HFF-Myc (cell line): ENCODE results near the gene STAP2.

Source experiments
- DNase-seq: peaks from one replicate; pipeline ENCODE4 v3.0.0-alpha.2; 2011; ENCODE audit warnings: low read depth; ENCODE audit errors: extremely low read depth
- H3K4me3 ChIP-seq: replicated peaks from 2 replicates; pipeline ENCODE4 v1.5.1; 2011; ENCODE audit warnings: low read depth, mild to moderate bottlenecking, control low read depth, low read length
- TF ChIP-seq, protein P1 (sequence below): IDR thresholded peaks from 2 replicates; pipeline ENCODE4 v1.5.1; 2012; ENCODE audit warnings: mild to moderate bottlenecking, low read depth, low read length, control low read depth; ENCODE audit errors: missing control alignments

Gene STAP2

DNA sequence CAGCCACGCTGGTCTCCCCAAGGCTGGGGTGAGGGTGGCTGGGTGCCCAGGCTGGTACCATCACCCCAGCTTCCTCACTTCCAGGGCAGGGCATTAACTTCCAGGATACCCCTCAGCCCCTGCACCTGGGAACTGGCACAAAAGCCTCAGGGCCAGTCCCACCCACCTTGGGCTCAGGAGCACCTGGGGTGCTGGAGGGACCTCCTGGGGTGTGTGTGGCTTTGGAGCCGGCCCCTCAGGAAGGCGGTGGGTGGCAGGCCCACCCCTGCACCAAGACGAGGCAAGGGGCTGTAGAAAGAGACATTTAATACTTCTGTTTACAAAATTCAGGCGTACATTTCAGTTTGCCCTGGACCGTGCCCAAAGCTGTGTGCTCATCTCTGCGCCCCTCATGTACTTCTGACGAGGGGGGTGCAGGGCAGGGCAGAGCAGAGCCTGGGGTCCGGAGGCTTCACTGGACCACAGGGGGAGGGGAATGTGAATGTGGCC, 21.5 kb upstream of the STAP2 start:
- H3K4me3 ChIP-seq = no peak overlapping the region
- DNase-seq = no peak
- TF ChIP-seq, protein P1, sequence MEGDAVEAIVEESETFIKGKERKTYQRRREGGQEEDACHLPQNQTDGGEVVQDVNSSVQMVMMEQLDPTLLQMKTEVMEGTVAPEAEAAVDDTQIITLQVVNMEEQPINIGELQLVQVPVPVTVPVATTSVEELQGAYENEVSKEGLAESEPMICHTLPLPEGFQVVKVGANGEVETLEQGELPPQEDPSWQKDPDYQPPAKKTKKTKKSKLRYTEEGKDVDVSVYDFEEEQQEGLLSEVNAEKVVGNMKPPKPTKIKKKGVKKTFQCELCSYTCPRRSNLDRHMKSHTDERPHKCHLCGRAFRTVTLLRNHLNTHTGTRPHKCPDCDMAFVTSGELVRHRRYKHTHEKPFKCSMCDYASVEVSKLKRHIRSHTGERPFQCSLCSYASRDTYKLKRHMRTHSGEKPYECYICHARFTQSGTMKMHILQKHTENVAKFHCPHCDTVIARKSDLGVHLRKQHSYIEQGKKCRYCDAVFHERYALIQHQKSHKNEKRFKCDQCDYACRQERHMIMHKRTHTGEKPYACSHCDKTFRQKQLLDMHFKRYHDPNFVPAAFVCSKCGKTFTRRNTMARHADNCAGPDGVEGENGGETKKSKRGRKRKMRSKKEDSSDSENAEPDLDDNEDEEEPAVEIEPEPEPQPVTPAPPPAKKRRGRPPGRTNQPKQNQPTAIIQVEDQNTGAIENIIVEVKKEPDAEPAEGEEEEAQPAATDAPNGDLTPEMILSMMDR = no peak

DNA sequence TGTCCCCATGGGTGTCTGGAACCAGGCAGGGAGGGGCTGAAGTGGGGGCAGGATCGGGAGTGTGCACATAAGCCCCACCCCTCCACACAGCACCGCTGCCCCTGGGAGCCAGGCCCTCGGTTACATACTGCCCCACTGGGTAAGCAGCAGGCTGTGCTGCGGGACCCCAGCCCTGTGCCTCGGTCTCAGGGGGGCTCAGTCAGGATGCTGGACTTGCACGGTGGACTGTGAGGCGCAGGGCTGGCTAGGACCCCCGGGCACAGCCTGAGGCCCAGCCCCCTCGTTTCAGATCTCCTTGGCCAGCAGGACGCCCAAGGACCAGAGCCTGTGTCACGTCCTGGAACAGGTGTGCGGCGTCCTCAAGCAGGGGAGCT, 21.0 kb upstream of the STAP2 start:
- DNase-seq = no peak
- TF ChIP-seq, protein P1 = no peak

DNA sequence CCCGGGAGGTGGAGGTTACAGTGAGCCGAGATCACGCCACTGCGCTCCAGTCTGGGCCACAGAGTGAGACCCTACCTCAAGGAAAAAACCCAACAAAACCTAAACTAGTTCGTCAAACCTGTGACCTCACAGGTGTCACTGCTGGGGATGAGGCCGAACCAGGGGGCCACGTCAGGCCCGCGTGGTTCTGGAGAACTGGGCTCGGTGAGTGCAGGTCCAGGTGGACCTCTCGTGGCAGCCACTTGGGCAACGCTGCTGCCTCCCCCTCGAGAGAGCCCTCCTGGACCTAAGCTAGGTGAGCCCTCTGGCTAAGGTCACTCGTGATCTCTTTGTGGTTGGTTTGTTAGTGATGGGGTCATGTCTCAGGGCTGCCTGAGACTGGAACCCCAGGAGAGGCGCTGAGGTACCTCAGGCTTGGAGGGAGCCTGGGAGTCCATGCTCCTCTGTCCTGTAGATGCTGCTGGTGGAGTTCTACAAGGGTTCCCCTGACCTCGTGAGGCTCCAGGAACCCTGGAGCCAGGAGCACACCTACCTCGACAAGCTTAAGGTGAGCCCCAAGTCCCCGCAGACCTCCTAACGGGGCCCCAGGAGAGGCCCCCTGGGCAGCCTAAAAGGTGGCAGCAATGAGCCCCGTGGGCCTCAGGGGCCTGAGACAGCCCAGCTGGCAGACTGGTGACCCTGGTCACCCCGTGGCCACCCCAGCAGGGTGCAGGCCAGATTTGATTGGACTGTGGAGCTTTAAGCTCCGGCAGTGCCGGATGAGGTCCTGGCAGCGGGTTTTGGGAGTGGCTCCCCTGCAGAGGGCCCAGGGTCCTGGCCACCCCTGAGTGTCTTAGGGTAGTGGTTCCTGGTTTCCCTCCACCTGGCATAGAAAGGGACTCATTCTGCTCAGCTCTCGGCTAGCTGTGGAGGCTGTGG, 20.3 kb upstream of the STAP2 start:
- no peak for DNase-seq
- TF ChIP-seq, protein P1 = no peak

More for the DNA sequence above, 21.0 kb upstream of the STAP2 start:
- H3K4me3 ChIP-seq = no peak overlapping the region

DNA sequence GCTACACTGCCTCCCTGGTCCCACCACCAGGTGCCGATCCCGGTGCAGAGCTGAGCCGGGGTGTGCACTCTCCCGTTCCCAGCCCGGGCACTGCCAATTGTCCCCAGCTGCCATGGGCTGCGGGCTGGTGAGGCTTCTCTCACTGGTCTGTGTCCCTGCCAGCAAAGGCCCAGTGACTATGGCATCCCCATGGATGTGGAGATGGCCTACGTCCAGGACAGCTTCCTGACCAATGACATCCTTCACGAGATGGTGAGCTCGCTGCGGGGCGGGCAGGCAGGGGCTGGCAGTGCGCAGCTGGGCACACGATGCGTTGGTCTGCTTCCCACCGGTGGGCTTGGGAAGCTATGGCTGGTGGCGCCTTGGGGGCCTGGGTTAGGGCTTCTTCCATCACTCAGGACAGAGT, 19.3 kb upstream of the STAP2 start:
- TF ChIP-seq, protein P1 = no peak

More for the DNA sequence above, 20.3 kb upstream of the STAP2 start:
- no peak overlapping the region for H3K4me3 ChIP-seq

DNA sequence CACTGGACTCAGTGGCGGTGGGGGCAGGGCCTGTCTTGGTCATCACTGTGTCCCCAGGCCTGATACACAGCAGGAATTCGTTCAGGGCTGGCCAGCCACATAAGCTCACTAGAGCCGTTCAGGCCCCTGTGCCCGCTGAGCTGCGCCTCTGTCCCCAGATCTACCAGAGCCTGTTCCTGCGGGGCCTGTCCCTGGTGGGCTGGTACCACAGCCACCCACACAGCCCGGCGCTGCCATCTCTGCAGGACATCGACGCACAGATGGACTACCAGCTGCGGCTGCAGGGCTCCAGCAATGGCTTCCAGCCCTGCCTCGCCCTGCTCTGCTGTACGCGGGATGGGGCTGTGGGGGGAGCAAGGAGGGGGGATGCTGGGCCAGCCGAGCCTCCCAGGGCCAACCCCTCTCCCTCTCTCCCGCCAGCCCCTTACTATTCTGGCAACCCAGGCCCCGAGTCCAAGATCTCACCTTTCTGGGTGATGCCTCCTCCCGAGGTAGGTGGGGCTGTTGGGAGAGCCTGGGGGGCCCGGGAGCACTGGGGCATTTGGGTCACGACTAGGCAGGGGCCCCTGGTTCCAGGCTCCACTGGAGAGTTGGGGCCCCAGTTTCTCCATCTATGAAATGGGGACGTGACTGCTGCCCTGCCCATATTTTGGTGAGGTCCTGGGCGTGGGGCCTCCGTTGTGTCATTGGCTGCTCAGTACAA, 18.6 kb upstream of the STAP2 start:
- TF ChIP-seq, protein P1 = no peak
- DNase-seq = no peak

More for the DNA sequence above, 19.3 kb upstream of the STAP2 start:
- H3K4me3 ChIP-seq = no peak overlapping the region
- DNase-seq = no peak

DNA sequence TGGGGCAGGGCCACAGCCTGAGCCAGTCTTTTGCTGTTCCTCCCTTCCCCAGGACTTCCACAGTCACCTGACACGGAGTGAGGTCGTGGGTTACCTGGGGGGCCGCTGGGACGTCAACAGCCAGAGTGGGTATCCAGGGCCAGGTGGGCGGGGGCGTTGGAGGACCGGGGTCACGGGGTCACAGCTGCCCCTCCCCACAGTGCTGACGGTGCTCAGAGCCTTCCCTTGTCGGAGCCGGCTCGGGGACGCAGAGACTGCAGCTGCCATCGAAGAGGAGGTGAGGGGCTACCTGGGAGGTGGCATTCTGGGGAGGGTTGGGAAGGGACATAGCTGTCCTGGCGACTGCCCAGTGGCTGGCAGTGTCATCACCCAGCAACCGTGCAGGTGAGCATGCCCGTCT, 16.3 kb upstream of the STAP2 start:
- TF ChIP-seq, protein P1 = no peak
- no peak for DNase-seq
- H3K4me3 ChIP-seq = no peak overlapping the region

More for the DNA sequence above, 18.6 kb upstream of the STAP2 start:
- H3K4me3 ChIP-seq = no peak overlapping the region
